Gastrocnemius medialis (tissue), 4 donors: ENCODE results near the gene SIPA1L2.

Experiments
- POLR2A ChIP-seq, 2 donors: fragments of 450-650 bp; IDR thresholded peaks; one replicate each; pipeline ENCODE4 v1.6.1; 2017; ENCODE audit warnings: antibody characterized with exemption in 2 of 2, mild to moderate bottlenecking in 2 of 2, moderate library complexity in 2 of 2
- TF ChIP-seq, protein P1 (sequence below), 5 experiments: fragments of 450-650 bp in 3 of 5; fragments of 200-600 bp in 2 of 5; sonication (generic) in 2 of 5; IDR thresholded peaks in 4 of 5; conservative IDR thresholded peaks in 1 of 5; 1 replicate in 4 of 5; 2 replicates in 1 of 5; pipeline ENCODE4 v1.5.1; 2016 to 2019; ENCODE audit warnings: antibody characterized with exemption in 5 of 5, mild to moderate bottlenecking in 3 of 5, moderate library complexity in 3 of 5

- TF ChIP-seq, protein P1, sequence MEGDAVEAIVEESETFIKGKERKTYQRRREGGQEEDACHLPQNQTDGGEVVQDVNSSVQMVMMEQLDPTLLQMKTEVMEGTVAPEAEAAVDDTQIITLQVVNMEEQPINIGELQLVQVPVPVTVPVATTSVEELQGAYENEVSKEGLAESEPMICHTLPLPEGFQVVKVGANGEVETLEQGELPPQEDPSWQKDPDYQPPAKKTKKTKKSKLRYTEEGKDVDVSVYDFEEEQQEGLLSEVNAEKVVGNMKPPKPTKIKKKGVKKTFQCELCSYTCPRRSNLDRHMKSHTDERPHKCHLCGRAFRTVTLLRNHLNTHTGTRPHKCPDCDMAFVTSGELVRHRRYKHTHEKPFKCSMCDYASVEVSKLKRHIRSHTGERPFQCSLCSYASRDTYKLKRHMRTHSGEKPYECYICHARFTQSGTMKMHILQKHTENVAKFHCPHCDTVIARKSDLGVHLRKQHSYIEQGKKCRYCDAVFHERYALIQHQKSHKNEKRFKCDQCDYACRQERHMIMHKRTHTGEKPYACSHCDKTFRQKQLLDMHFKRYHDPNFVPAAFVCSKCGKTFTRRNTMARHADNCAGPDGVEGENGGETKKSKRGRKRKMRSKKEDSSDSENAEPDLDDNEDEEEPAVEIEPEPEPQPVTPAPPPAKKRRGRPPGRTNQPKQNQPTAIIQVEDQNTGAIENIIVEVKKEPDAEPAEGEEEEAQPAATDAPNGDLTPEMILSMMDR (IDR thresholded peaks at IDR 0.05 in 4 of 5, conservative IDR thresholded peaks at IDR 0.05 in 1 of 5): no peak
- TF ChIP-seq POLR2A (IDR thresholded peaks at IDR 0.05): peak in 1 of 2 donors; percentile 12
These were observed 9.5 kb downstream of the SIPA1L2 start for GRCh38 chr1:232620356-232620969.
